ENCODE results near the gene PCID2. TPM values are rescaled to one million over a fixed set of nuclear protein-coding genes. Genes with fewer than 3 reads are reported as not detected.
A peak's percentile ranks its signal among the peaks of the same experiment; 100 is the strongest.

PCID2 gene
- total RNA-seq, 2 experiments from 2014 or later = 65.6 TPM

GRCh38 chr13:113145496-113145895, 63.0 kb downstream of the PCID2 start:
- peak; percentile 33 for DNase-seq
- Mint-ChIP-seq H3K4me3 (no peak overlapping the region), H3K27me3 (peaks cover 3% of the 10 kb centered on the region), H3K36me3 (no peaks in the 10 kb centered on the region), H3K27ac (no peak overlapping the region), H3K9me3 (peaks cover 1% of the 10 kb centered on the region), H3K4me1 (peaks cover 4% of the 10 kb centered on the region)

GRCh38 chr13:113144255-113144629, 64.2 kb downstream of the PCID2 start:
- DNase-seq = no peak
- peaks cover 1% of the 10 kb centered on the region for H3K9me3 Mint-ChIP-seq
- H3K27me3 Mint-ChIP-seq = no peaks in the 10 kb centered on the region
- H3K4me1 Mint-ChIP-seq = peaks cover 4% of the 10 kb centered on the region
- H3K36me3 Mint-ChIP-seq = no peaks in the 10 kb centered on the region
- H3K4me3 Mint-ChIP-seq = no peak overlapping the region
- no peak overlapping the region for H3K27ac Mint-ChIP-seq

GRCh38 chr13:113143466-113144254, 64.8 kb downstream of the PCID2 start:
- Mint-ChIP-seq H3K4me3 (no peak overlapping the region), H3K36me3 (no peaks in the 10 kb centered on the region), H3K9me3 (peaks cover 1% of the 10 kb centered on the region), H3K27ac (no peak overlapping the region), H3K4me1 (peaks cover 4% of the 10 kb centered on the region), H3K27me3 (peaks cover 3% of the 10 kb centered on the region)
- no peak for DNase-seq

GRCh38 chr13:113142876-113143275, 65.6 kb downstream of the PCID2 start:
- H3K27me3 Mint-ChIP-seq = peaks cover 3% of the 10 kb centered on the region
- no peak for DNase-seq
- no peak overlapping the region for H3K27ac Mint-ChIP-seq
- H3K36me3 Mint-ChIP-seq = no peaks in the 10 kb centered on the region
- peaks cover 1% of the 10 kb centered on the region for H3K9me3 Mint-ChIP-seq
- H3K4me1 Mint-ChIP-seq = peaks cover 4% of the 10 kb centered on the region
- H3K4me3 Mint-ChIP-seq = no peak overlapping the region

GRCh38 chr13:113141601-113141970, 66.9 kb downstream of the PCID2 start:
- Mint-ChIP-seq H3K9me3 (peaks cover 1% of the 10 kb centered on the region), H3K27me3 (peaks cover 3% of the 10 kb centered on the region), H3K4me1 (peaks cover 4% of the 10 kb centered on the region), H3K4me3 (no peak overlapping the region), H3K27ac (no peak overlapping the region), H3K36me3 (no peaks in the 10 kb centered on the region)
- no peak for DNase-seq

GRCh38 chr13:113140677-113141600, 67.5 kb downstream of the PCID2 start:
- Mint-ChIP-seq H3K27me3 (peaks cover 3% of the 10 kb centered on the region), H3K4me3 (no peak overlapping the region), H3K36me3 (no peaks in the 10 kb centered on the region), H3K9me3 (peaks cover 1% of the 10 kb centered on the region), H3K4me1 (peaks cover 4% of the 10 kb centered on the region), H3K27ac (no peak overlapping the region)
- no peak for DNase-seq

- Mint-ChIP-seq H3K4me1 (no peaks in the 10 kb centered on the region), H3K36me3 (no peaks in the 10 kb centered on the region), H3K27me3 (peaks cover 3% of the 10 kb centered on the region), H3K9me3 (no peaks in the 10 kb centered on the region), H3K4me3 (no peak overlapping the region), H3K27ac (no peak overlapping the region)
- DNase-seq = no peak
These were observed 68.9 kb downstream of the PCID2 start for GRCh38 chr13:113139577-113139976.

- H3K4me1 Mint-ChIP-seq = no peaks in the 10 kb centered on the region
- H3K27ac Mint-ChIP-seq = no peak overlapping the region
- DNase-seq = no peak
- no peak overlapping the region for H3K4me3 Mint-ChIP-seq
- H3K9me3 Mint-ChIP-seq = peaks cover 3% of the 10 kb centered on the region
- H3K36me3 Mint-ChIP-seq = no peaks in the 10 kb centered on the region
- H3K27me3 Mint-ChIP-seq = peaks cover 3% of the 10 kb centered on the region
These were observed 69.5 kb downstream of the PCID2 start for GRCh38 chr13:113138792-113139551.

- Mint-ChIP-seq H3K9me3 (peaks cover 3% of the 10 kb centered on the region), H3K27ac (no peak overlapping the region), H3K4me1 (no peaks in the 10 kb centered on the region), H3K36me3 (no peaks in the 10 kb centered on the region), H3K4me3 (no peak overlapping the region), H3K27me3 (peaks cover 5% of the 10 kb centered on the region)
- no peak for DNase-seq
These were observed 70.7 kb downstream of the PCID2 start for GRCh38 chr13:113137691-113138298.

- Mint-ChIP-seq H3K9me3 (peaks cover 3% of the 10 kb centered on the region), H3K36me3 (no peaks in the 10 kb centered on the region), H3K27me3 (peaks cover 6% of the 10 kb centered on the region), H3K27ac (no peak overlapping the region), H3K4me1 (no peaks in the 10 kb centered on the region), H3K4me3 (no peak overlapping the region)
- DNase-seq = no peak
These were observed 73.1 kb downstream of the PCID2 start for GRCh38 chr13:113135281-113135760.

- peak overlapping the region; percentile 29 for H3K4me3 Mint-ChIP-seq
These were observed 78.3 kb downstream of the PCID2 start for GRCh38 chr13:113129921-113130750.

GRCh38 chr13:113129480-113129879, 79.0 kb downstream of the PCID2 start:
- Mint-ChIP-seq H3K36me3 (peaks cover 1% of the 10 kb centered on the region), H3K27ac (no peak overlapping the region), H3K27me3 (peaks cover 37% of the 10 kb centered on the region), H3K4me1 (no peaks in the 10 kb centered on the region), H3K9me3 (peaks cover 3% of the 10 kb centered on the region), H3K4me3 (no peak overlapping the region)
- DNase-seq = no peak

More at GRCh38 chr13:113129921-113130750, 78.3 kb downstream of the PCID2 start:
- peaks cover 3% of the 10 kb centered on the region for H3K9me3 Mint-ChIP-seq
- H3K4me1 Mint-ChIP-seq = no peaks in the 10 kb centered on the region
- peak overlapping the region; percentile 36 for H3K27ac Mint-ChIP-seq
- H3K36me3 Mint-ChIP-seq = peaks cover 1% of the 10 kb centered on the region
- H3K27me3 Mint-ChIP-seq = peaks cover 37% of the 10 kb centered on the region
- peak; percentile 57 for DNase-seq
